DMS114 treated with DMSO at 0.1 percent for 48 hours (cell line): ENCODE data around the gene KIT.

Experiments
- DNase-seq: peaks from one replicate; lab custom pipeline; 2025; ENCODE audit not compliant: unreplicated experiment; lab: John Stamatoyannopoulos, UW

KIT gene

GRCh38 chr4:54743562-54743961 lies 85.8 kb downstream of the KIT start:
- DNase-seq, result no peak

- no peak for DNase-seq
Observed at GRCh38 chr4:54744487-54744886, 86.7 kb downstream of the KIT start.

- no peak for DNase-seq
Observed at GRCh38 chr4:54745031-54745770, 87.4 kb downstream of the KIT start.

GRCh38 chr4:54746218-54746617 lies 88.5 kb downstream of the KIT start:
- no peak for DNase-seq

- no peak for DNase-seq
Observed at GRCh38 chr4:54750341-54750740, 92.6 kb downstream of the KIT start.

- DNase-seq, result no peak
Observed at GRCh38 chr4:54754394-54754793, 96.6 kb downstream of the KIT start.

GRCh38 chr4:54764476-54764875 lies 106.7 kb downstream of the KIT start:
- DNase-seq, result no peak

- DNase-seq, result no peak
Observed at GRCh38 chr4:54767376-54767775, 109.6 kb downstream of the KIT start.

- no peak for DNase-seq
Observed at GRCh38 chr4:54773022-54773421, 115.3 kb downstream of the KIT start.

GRCh38 chr4:54779036-54779435 lies 121.3 kb downstream of the KIT start:
- no peak for DNase-seq

GRCh38 chr4:54779476-54780148 lies 121.9 kb downstream of the KIT start:
- no peak for DNase-seq

- DNase-seq, result no peak
Observed at GRCh38 chr4:54780149-54780495, 122.4 kb downstream of the KIT start.

GRCh38 chr4:54781756-54782155 lies 124.0 kb downstream of the KIT start:
- no peak for DNase-seq

GRCh38 chr4:54783402-54784110 lies 125.8 kb downstream of the KIT start:
- no peak for DNase-seq

GRCh38 chr4:54784161-54784671 lies 126.5 kb downstream of the KIT start:
- no peak for DNase-seq
